ENCODE measurements around the gene SFT2D2.

The SFT2D2 gene

GRCh38 chr1:168271636-168272035 is 45.8 kb downstream of the SFT2D2 start:
- no peak for DNase-seq

- DNase-seq: no peak
These were observed 47.8 kb downstream of the SFT2D2 start for GRCh38 chr1:168273575-168273974.

- no peak for DNase-seq
These were observed 53.4 kb downstream of the SFT2D2 start for GRCh38 chr1:168279253-168279652.

- DNase-seq: no peak
These were observed 54.6 kb downstream of the SFT2D2 start, which contains the start of gene TBX19 for GRCh38 chr1:168280296-168280927. Gene TBX19 (plus strand): TSS chr1:168280877. CDS start chr1:168281091, 214 bp downstream.

- DNase-seq: no peak
These were observed 56.0 kb downstream of the SFT2D2 start for GRCh38 chr1:168281603-168282325.

- no peak for DNase-seq
These were observed 59.7 kb downstream of the SFT2D2 start for GRCh38 chr1:168285521-168285790.

- DNase-seq: no peak
These were observed 60.4 kb downstream of the SFT2D2 start for GRCh38 chr1:168285971-168286927.

- DNase-seq: no peak
These were observed 61.4 kb downstream of the SFT2D2 start for GRCh38 chr1:168287237-168287664.

- no peak for DNase-seq
These were observed 62.7 kb downstream of the SFT2D2 start for GRCh38 chr1:168288311-168289052.

- no peak for DNase-seq
These were observed 65.5 kb downstream of the SFT2D2 start for GRCh38 chr1:168291222-168291837.

- no peak for DNase-seq
These were observed 67.6 kb downstream of the SFT2D2 start for GRCh38 chr1:168293356-168293755.

- no peak for DNase-seq
These were observed 69.8 kb downstream of the SFT2D2 start for GRCh38 chr1:168295411-168296114.

- no peak for DNase-seq
These were observed 71.4 kb downstream of the SFT2D2 start for GRCh38 chr1:168297019-168297730.

GRCh38 chr1:168298446-168298845 is 72.6 kb downstream of the SFT2D2 start:
- DNase-seq: no peak

- no peak for DNase-seq
These were observed 74.8 kb downstream of the SFT2D2 start for GRCh38 chr1:168300626-168301025.

- DNase-seq: no peak
These were observed 76.0 kb downstream of the SFT2D2 start for GRCh38 chr1:168301664-168302320.
